Stimulated activated naive B cell treated with anti-CD40 and anti-IgM and Interleukin-4, amounts not matched to agents 10 μg/mL and 1 μg/mL and 100 μg/mL, for 72 hours (primary cell): ENCODE measurements around the gene ERICH2.
"Not testable (repeated sequence)": the region's sequence is repeated elsewhere in the genome, so short reads cannot be mapped to it uniquely, and the experiment has no call there.

Experiments
- ATAC-seq, 2 donors: fragments of 150-1000 bp; cut with Tn5 transposase; replicated peaks; 2 replicates each; pipeline ENCODE4 v1.10.0; 2021; ENCODE audit warnings: moderate library complexity in 1 of 2
- DNase-seq: peaks from one replicate; pipeline ENCODE4 v3.0.0; 2021
- H3K27ac Mint-ChIP-seq: one replicate; pipeline ENCODE4 v1.8.0; 2022; ENCODE audit warnings: mild to moderate bottlenecking, mixed read lengths
- H3K27me3 Mint-ChIP-seq, 2 donors: one replicate each; pipeline ENCODE4 v1.8.0; 2022; ENCODE audit warnings: mixed read lengths in 2 of 2
- H3K36me3 Mint-ChIP-seq, 2 donors: one replicate each; pipeline ENCODE4 v1.8.0; 2022; ENCODE audit warnings: mixed read lengths in 2 of 2, mild to moderate bottlenecking in 1 of 2
- H3K4me1 Mint-ChIP-seq, 2 donors: one replicate each; pipeline ENCODE4 v1.8.0; 2022; ENCODE audit warnings: mixed read lengths in 2 of 2, mild to moderate bottlenecking in 1 of 2
- H3K4me3 Mint-ChIP-seq, 2 donors: one replicate each; pipeline ENCODE4 v1.8.0; 2022; ENCODE audit warnings: mild to moderate bottlenecking in 2 of 2, mixed read lengths in 2 of 2, moderate library complexity in 1 of 2
- H3K9me3 Mint-ChIP-seq, 2 donors: one replicate each; pipeline ENCODE4 v1.8.0; 2022; ENCODE audit warnings: mixed read lengths in 2 of 2, mild to moderate bottlenecking in 1 of 2

ERICH2 gene

DNA sequence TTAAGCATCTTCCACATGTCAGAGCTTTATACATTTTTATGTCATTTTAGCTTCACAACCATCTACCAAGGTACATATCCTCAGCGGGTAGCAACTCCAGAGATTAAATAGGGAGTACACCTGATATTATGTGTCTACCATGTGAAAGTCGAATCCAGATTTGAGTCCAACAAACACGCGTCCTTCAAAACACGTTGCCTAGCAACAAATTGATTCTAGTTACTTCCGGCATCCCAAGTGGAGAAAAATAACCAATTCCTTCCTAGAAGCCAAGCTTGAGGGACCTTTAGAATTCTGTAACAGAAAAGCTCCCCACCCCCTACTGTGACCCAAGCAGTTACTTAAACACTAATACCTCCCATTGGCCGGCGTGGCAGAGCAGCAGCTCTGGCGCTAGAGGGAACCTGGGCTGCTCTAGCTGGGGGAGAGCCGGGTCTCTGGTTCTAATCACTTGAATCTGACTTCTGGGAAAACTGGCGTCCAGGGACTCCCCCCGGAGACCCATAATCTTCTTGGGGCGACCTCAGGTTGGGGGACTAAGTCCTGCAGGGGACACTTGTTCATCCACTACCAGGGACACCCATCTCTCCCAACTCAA is at the start of gene ERICH2:
TSS of gene ERICH2 (plus strand) at position 371 of the 598 bp plus-strand sequence. CDS start 304 bp downstream, outside the sequence.
- H3K27ac Mint-ChIP-seq: peak within 1 kb of the TSS; percentile 75
- H3K4me1 Mint-ChIP-seq: peaks cover 2 to 19% of the 10 kb centered on the region in 2 donors
- peak within 1 kb of the TSS; percentile 87 to 90 for H3K4me3 Mint-ChIP-seq
- ATAC-seq (peak; percentile 82 to 83), DNase-seq (peak; percentile 26)
- peaks cover 24 to 27% of the 10 kb centered on the region in 2 donors for H3K27me3 Mint-ChIP-seq
- no peaks in the 10 kb centered on the region for H3K9me3 Mint-ChIP-seq
- H3K36me3 Mint-ChIP-seq: no peaks in the 10 kb centered on the region

- Mint-ChIP-seq H3K36me3 (no peaks in the 10 kb centered on the region), H3K4me3 (no peak overlapping the region), H3K4me1 (peaks cover 7 to 13% of the 10 kb centered on the region in 2 donors), H3K9me3 (no peaks in the 10 kb centered on the region), H3K27ac (no peak overlapping the region), H3K27me3 (peaks cover 36 to 59% of the 10 kb centered on the region in 2 donors)
- DNase-seq (no peak), ATAC-seq (no peak)
Observed at GRCh38 chr2:170721678-170722077, 48.5 kb upstream of the ERICH2 start.

- ATAC-seq (no peak), DNase-seq (no peak)
- Mint-ChIP-seq H3K27me3 (peaks cover 36 to 59% of the 10 kb centered on the region in 2 donors), H3K36me3 (no peaks in the 10 kb centered on the region), H3K9me3 (no peaks in the 10 kb centered on the region), H3K4me1 (peaks cover 5 to 8% of the 10 kb centered on the region in 2 donors), H3K27ac (no peak overlapping the region), H3K4me3 (no peak overlapping the region)
Observed at GRCh38 chr2:170722301-170722700, 47.9 kb upstream of the ERICH2 start.

- Mint-ChIP-seq H3K9me3 (peaks cover 2 to 4% of the 10 kb centered on the region in 2 donors), H3K36me3 (no peaks in the 10 kb centered on the region), H3K27me3 (peaks cover 30 to 58% of the 10 kb centered on the region in 2 donors), H3K4me3 (no peak overlapping the region), H3K27ac (no peak overlapping the region), H3K4me1 (no peaks in the 10 kb centered on the region)
- DNase-seq: no peak
- ATAC-seq: no peak
Observed at GRCh38 chr2:170723446-170723958, 46.7 kb upstream of the ERICH2 start.

GRCh38 chr2:170733798-170734600 is 36.2 kb upstream of the ERICH2 start:
- Mint-ChIP-seq H3K4me3 (no peak overlapping the region), H3K27me3 (peaks cover 14 to 30% of the 10 kb centered on the region in 2 donors), H3K36me3 (no peaks in the 10 kb centered on the region), H3K27ac (no peak overlapping the region), H3K4me1 (no peaks in the 10 kb centered on the region), H3K9me3 (peaks cover 0 to 7% of the 10 kb centered on the region in 2 donors)
- no peak for DNase-seq
- no peak for ATAC-seq

- ATAC-seq, H3K27ac Mint-ChIP-seq, H3K4me1 Mint-ChIP-seq, H3K9me3 Mint-ChIP-seq, H3K4me3 Mint-ChIP-seq, DNase-seq, H3K36me3 Mint-ChIP-seq: not testable (repeated sequence)
- peaks cover 15 to 26% of the 10 kb centered on the region in 2 donors for H3K27me3 Mint-ChIP-seq
Observed at GRCh38 chr2:170734601-170735000, 35.6 kb upstream of the ERICH2 start.

- H3K9me3 Mint-ChIP-seq: peaks cover 0 to 7% of the 10 kb centered on the region in 2 donors
- no peak overlapping the region for H3K4me3 Mint-ChIP-seq
- no peak for DNase-seq
Observed at GRCh38 chr2:170736628-170737027, 33.5 kb upstream of the ERICH2 start.

DNA sequence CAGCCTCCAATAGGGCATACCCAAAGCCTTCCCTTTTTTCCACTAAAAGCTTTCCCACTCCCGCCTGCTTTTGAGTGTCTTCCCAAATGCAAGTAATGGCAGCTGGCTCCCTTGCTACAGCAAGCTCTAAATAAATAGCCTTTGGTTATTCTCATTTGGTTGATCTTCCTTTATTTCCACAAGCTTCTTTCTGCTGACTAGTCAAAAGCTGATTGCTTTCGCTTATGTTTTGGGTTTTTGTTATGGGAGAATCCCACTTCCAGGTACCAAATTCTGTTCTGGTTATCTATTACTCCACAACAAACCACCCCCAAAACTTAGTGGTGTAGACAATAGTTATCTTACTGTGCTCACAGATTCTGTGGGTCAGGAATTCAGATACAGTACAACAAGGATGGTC is 32.8 kb upstream of the ERICH2 start:
- Mint-ChIP-seq H3K27ac (no peak overlapping the region), H3K36me3 (no peaks in the 10 kb centered on the region), H3K9me3 (peaks cover 0 to 7% of the 10 kb centered on the region in 2 donors), H3K4me1 (no peaks in the 10 kb centered on the region), H3K4me3 (no peak overlapping the region), H3K27me3 (peaks cover 14 to 15% of the 10 kb centered on the region in 2 donors)
- ATAC-seq: no peak
- DNase-seq: no peak

More at GRCh38 chr2:170736628-170737027, 33.5 kb upstream of the ERICH2 start:
- no peak for ATAC-seq
- H3K27me3 Mint-ChIP-seq: peaks cover 14 to 15% of the 10 kb centered on the region in 2 donors
- no peaks in the 10 kb centered on the region for H3K4me1 Mint-ChIP-seq
- no peaks in the 10 kb centered on the region for H3K36me3 Mint-ChIP-seq
- H3K27ac Mint-ChIP-seq: no peak overlapping the region

DNA sequence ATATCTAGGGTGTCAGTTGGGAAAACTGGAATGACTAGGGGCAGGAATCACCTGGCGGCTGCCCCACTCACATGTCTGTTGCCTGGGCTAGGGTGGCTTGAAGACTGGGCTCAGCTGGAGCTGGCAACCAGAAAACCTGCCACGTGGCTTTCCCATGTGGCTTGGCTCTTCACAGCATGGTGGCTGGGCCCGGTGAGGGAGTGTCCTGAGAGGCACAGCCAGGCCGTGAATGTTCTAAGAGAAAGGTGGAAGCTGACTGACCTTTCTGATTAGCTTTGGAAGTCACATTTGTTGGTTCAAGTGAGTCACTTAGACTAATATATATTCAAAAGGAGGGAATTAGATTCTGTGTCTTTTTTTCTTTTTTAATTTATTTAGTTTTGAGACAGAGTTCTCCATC is 32.4 kb upstream of the ERICH2 start:
- ATAC-seq (no peak), DNase-seq (no peak)
- no peaks in the 10 kb centered on the region for H3K4me1 Mint-ChIP-seq
- no peak overlapping the region for H3K27ac Mint-ChIP-seq
- peaks cover 14 to 15% of the 10 kb centered on the region in 2 donors for H3K27me3 Mint-ChIP-seq
- no peaks in the 10 kb centered on the region for H3K36me3 Mint-ChIP-seq
- peaks cover 0 to 7% of the 10 kb centered on the region in 2 donors for H3K9me3 Mint-ChIP-seq
- H3K4me3 Mint-ChIP-seq: no peak overlapping the region

GRCh38 chr2:170739048-170739447 is 31.1 kb upstream of the ERICH2 start:
- ATAC-seq (no peak), DNase-seq (no peak)
- H3K27me3 Mint-ChIP-seq: peaks cover 12 to 17% of the 10 kb centered on the region in 2 donors
- no peak overlapping the region for H3K4me3 Mint-ChIP-seq
- H3K9me3 Mint-ChIP-seq: peaks cover 0 to 7% of the 10 kb centered on the region in 2 donors
- no peaks in the 10 kb centered on the region for H3K4me1 Mint-ChIP-seq
- no peaks in the 10 kb centered on the region for H3K36me3 Mint-ChIP-seq
- no peak overlapping the region for H3K27ac Mint-ChIP-seq

DNA sequence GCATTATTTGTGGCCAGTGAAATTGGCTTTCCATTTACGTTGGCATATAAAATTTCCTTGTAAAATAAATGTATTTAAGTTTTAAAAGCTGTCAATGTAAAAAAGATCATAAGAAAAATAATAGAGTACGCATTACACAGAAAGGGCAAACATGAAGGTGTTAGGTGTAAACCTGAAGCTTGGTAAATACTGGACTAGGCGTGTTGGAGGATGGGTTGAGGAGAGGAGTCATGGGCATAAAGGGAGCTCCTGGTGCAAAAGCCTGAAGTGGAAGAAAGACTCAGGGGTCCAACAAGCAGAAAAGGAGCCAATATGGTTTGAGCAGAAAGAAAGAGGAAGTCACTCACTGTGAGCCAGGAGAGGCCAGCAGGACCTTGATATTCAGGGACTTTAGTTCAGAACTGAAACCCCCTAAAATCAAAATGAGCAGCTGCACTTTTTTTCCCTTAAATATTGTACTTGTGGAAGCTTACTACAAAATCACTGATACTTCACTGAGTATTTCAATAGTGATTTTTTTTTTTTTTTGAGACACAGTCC is 30.6 kb upstream of the ERICH2 start:
- H3K4me3 Mint-ChIP-seq: no peak overlapping the region
- no peak overlapping the region for H3K27ac Mint-ChIP-seq
- no peaks in the 10 kb centered on the region for H3K4me1 Mint-ChIP-seq
- peaks cover 16 to 22% of the 10 kb centered on the region in 2 donors for H3K27me3 Mint-ChIP-seq
- H3K9me3 Mint-ChIP-seq: peaks cover 0 to 7% of the 10 kb centered on the region in 2 donors
- DNase-seq (no peak), ATAC-seq (no peak)
- no peaks in the 10 kb centered on the region for H3K36me3 Mint-ChIP-seq

DNA sequence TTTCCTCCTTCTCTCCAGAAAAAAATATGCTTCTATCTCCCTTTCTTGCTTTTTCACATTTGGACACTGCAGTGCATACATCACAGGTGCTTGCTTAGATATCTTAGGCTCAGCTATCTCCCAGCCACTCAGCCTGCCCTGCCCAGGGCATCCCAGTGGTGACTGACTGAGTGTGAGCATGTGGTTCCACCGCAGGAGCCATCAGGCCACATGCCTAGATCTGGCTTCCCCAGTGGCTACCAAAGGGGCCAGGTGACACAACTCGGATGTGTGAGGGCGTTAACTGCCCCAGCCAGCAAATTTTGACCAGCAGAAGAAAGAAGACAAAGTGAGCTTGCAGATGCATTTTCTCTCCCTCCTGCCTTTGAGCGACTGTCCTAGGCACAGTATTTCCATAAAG is 29.5 kb upstream of the ERICH2 start:
- H3K4me1 Mint-ChIP-seq: no peaks in the 10 kb centered on the region
- no peak overlapping the region for H3K4me3 Mint-ChIP-seq
- peaks cover 0 to 7% of the 10 kb centered on the region in 2 donors for H3K9me3 Mint-ChIP-seq
- H3K36me3 Mint-ChIP-seq: no peaks in the 10 kb centered on the region
- peaks cover 21 to 31% of the 10 kb centered on the region in 2 donors for H3K27me3 Mint-ChIP-seq
- ATAC-seq (no peak), DNase-seq (no peak)
- no peak overlapping the region for H3K27ac Mint-ChIP-seq

GRCh38 chr2:170742000-170742399 is 28.2 kb upstream of the ERICH2 start:
- H3K9me3 Mint-ChIP-seq: peaks cover 0 to 5% of the 10 kb centered on the region in 2 donors
- peaks cover 21 to 31% of the 10 kb centered on the region in 2 donors for H3K27me3 Mint-ChIP-seq
- no peak overlapping the region for H3K4me3 Mint-ChIP-seq
- no peak overlapping the region for H3K27ac Mint-ChIP-seq
- DNase-seq: no peak
- H3K36me3 Mint-ChIP-seq: no peaks in the 10 kb centered on the region
- no peaks in the 10 kb centered on the region for H3K4me1 Mint-ChIP-seq
- no peak for ATAC-seq

GRCh38 chr2:170742896-170743529 is 27.2 kb upstream of the ERICH2 start:
- DNase-seq (no peak), ATAC-seq (no peak)
- H3K4me3 Mint-ChIP-seq: no peak overlapping the region
- H3K27ac Mint-ChIP-seq: no peak overlapping the region
- H3K4me1 Mint-ChIP-seq: peaks cover 0 to 7% of the 10 kb centered on the region in 2 donors
- H3K27me3 Mint-ChIP-seq: peaks cover 24 to 31% of the 10 kb centered on the region in 2 donors
- no peaks in the 10 kb centered on the region for H3K36me3 Mint-ChIP-seq
- no peaks in the 10 kb centered on the region for H3K9me3 Mint-ChIP-seq
